HUES6 (cell line): ENCODE measurements around the gene SLC51A.
"Not testable (repeated sequence)": the region's sequence is repeated elsewhere in the genome, so short reads cannot be mapped to it uniquely, and the experiment has no call there.

Experiments
- H3K27ac ChIP-seq: 2 replicates; pipeline ENCODE4 v1.7.0; 2013; ENCODE audit warnings: low read depth, mild to moderate bottlenecking, low read length, inconsistent platforms
- H3K27me3 ChIP-seq: 2 replicates; pipeline ENCODE4 v1.6.1; 2013; ENCODE audit warnings: low read length; ENCODE audit not compliant: control insufficient read depth, insufficient read depth
- H3K36me3 ChIP-seq: 2 replicates; pipeline ENCODE4 v1.6.1; 2013; ENCODE audit warnings: low read length; ENCODE audit not compliant: control insufficient read depth, insufficient read depth
- H3K4me1 ChIP-seq: 2 replicates; pipeline ENCODE4 v1.6.1; 2013; ENCODE audit warnings: low read length; ENCODE audit not compliant: control insufficient read depth, insufficient read depth
- H3K4me3 ChIP-seq: 2 replicates; pipeline ENCODE4 v1.5.1; 2013; ENCODE audit warnings: low read depth, low read length
- H3K9ac ChIP-seq: one replicate; pipeline ENCODE4 v1.6.1; 2013; ENCODE audit warnings: mild to moderate bottlenecking, low read length
- H3K9me3 ChIP-seq: 2 replicates; pipeline ENCODE4 v1.6.1; 2013; ENCODE audit warnings: low read depth, low read length; ENCODE audit not compliant: control insufficient read depth, insufficient read depth

SLC51A gene

DNA sequence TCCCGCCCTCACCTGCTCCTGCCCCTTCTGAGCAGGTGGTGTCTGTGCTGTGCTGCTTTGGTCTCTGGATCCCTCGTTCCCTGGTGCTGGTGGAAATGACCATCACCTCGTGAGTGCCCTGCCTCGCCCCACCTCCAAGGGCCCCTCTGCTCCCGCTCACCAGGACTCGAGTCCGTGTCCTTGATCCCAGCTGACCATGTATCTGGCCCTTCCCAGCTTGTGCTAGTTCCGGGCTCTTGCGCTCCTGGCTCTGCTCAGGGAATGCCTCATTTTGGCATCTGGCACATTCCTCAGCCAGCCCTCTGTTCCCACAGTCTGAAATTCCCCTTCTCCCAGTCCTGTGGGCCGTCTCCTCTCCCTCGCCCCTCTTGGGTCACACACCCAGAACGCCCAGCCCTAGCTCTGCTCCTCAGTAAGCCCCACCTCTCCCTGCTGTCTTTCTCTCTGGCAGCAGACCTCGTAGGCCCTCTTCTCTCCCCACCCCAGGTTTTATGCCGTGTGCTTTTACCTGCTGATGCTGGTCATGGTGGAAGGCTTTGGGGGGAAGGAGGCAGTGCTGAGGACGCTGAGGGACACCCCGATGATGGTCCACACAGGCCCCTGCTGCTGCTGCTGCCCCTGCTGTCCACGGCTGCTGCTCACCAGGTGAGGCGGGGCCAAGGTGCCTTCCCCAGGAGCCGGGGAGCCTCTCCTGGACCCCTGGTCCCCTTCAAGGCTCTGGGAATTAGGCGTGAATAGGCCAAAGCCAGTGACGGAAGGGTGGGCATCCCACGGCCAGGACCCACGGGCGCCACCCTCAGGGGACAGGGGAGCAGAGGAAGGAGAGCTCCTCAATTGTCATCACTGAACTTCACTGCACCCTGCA, 11.5 kb downstream of the SLC51A start:
- H3K9ac ChIP-seq = no peak overlapping the region

DNA sequence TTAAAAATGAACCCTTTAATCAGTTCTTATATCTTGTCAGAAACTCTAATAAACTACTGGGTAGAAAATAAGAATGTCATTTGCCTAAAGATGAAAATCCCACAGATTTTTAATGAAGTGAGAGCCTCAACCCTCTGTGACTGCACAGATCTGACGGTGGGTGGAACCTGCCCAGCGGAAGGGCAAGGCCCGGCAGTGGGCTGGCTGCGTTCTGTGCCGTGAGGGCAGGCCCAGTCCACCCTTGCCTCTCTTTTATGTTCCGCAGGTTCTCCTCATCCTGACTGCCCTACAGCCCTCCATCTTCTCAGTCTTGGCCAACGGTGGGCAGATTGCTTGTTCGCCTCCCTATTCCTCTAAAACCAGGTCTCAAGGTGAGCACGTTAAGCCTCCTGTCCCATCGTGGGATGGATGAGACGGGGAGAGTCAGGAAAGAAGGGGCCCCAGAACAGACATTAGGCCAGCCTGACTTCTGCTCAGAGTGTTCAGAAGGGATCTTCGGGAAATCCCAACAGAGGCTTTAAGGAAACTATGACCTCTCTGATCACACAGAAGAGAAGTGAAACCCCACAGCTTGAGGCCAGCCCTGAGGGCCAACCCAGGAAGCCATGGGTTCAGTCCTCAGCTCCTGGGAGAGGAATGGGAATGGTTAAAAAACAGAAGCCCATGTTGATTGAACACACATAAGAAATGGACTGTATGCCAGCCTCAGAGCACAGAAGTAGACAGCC, 16.0 kb downstream of the SLC51A start:
- no peaks in the 10 kb centered on the region for H3K9me3 ChIP-seq
- no peaks in the 10 kb centered on the region for H3K27me3 ChIP-seq
- H3K36me3 ChIP-seq = peaks cover 8% of the 10 kb centered on the region
- H3K27ac ChIP-seq = no peak overlapping the region
- no peak overlapping the region for H3K4me3 ChIP-seq
- no peak overlapping the region for H3K9ac ChIP-seq
- H3K4me1 ChIP-seq = no peaks in the 10 kb centered on the region; the same call in 1 of the 2 replicates

More for the DNA sequence above, 11.5 kb downstream of the SLC51A start:
- Histone ChIP-seq H3K4me3 (no peak overlapping the region), H3K4me1 (peaks cover 7% of the 10 kb centered on the region; the same call in 1 of the 2 replicates), H3K36me3 (no peaks in the 10 kb centered on the region), H3K9me3 (no peaks in the 10 kb centered on the region), H3K27ac (no peak overlapping the region), H3K27me3 (no peaks in the 10 kb centered on the region)

DNA sequence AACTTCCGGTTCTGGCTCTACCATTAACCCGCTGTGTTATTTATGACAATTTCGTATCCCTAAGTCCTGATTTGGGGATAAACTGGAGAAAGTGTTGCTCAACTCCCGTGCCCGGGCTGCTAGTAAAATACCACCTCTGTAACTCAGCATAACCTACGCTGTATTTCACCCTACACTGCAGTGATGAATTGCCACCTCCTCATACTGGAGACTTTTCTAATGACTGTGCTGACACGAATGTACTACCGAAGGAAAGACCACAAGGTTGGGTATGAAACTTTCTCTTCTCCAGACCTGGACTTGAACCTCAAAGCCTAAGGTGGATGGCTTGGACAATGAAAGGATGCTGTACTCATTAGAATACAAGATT, 16.5 kb downstream of the SLC51A start:
- no peak overlapping the region for H3K27ac ChIP-seq
- H3K9ac ChIP-seq = no peak overlapping the region
- H3K4me3 ChIP-seq = no peak overlapping the region
- H3K4me1 ChIP-seq = no peaks in the 10 kb centered on the region; the same call in 1 of the 2 replicates
- no peaks in the 10 kb centered on the region for H3K9me3 ChIP-seq
- no peaks in the 10 kb centered on the region for H3K27me3 ChIP-seq
- H3K36me3 ChIP-seq = peaks cover 13% of the 10 kb centered on the region

DNA sequence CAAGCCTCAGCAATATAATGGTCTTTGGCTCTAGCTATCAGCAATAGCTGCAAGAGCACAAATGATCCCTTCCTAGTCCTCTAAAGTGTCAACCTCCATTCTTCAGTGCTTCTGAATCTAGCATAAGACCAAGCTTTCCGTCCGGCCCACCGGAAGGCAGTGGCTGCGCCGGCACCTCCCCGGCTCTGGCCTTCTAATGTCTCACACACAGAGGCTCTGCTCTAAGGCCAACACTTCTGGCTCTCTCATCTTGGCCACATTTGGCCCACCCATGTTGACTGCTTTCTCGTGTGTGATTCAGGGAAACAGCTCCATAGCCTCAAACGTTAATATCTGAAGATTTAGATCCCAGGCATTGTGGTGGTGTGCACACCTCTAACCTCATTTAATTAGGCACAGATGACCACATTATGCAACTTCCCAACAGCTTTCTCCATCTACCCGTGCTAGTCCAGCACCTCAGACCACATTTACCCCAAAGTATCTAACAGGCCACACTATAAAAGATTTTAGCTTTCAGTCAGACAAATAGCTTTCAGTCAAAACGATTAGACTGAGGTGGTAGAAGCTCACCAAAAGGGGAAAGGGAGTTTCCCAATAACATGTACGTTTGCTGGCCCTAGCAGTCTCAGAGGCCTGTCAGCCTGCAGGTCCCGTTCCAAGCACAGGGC, 19.3 kb downstream of the SLC51A start:
- Histone ChIP-seq H3K27ac (no peak overlapping the region), H3K9ac (no peak overlapping the region), H3K9me3 (no peaks in the 10 kb centered on the region), H3K36me3 (peaks cover 29% of the 10 kb centered on the region), H3K4me1 (no peaks in the 10 kb centered on the region), H3K4me3 (no peak overlapping the region), H3K27me3 (no peaks in the 10 kb centered on the region)

DNA sequence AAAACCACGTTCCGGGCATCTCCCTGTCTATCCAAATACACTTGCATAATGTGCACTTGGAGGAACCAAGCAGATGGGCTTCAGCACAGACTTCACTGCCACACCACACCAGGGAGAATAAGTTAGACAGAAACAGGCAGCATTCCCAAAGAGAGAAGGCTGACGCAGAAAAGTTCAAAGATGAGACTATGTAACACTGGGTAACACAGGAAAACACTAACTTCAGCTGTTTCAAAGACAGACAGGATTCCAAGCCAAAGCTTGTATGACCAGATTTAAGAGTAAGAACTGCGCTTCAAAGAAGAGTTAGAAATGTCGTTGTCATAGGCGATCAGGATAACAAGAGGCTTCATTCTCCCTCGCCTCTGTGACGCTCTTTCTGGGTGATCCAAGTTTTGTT, 19.9 kb downstream of the SLC51A start:
- no peak overlapping the region for H3K4me3 ChIP-seq
- no peak overlapping the region for H3K9ac ChIP-seq
- peaks cover 30% of the 10 kb centered on the region for H3K36me3 ChIP-seq
- no peak overlapping the region for H3K27ac ChIP-seq
- no peaks in the 10 kb centered on the region for H3K4me1 ChIP-seq
- H3K9me3 ChIP-seq = no peaks in the 10 kb centered on the region
- no peaks in the 10 kb centered on the region for H3K27me3 ChIP-seq

DNA sequence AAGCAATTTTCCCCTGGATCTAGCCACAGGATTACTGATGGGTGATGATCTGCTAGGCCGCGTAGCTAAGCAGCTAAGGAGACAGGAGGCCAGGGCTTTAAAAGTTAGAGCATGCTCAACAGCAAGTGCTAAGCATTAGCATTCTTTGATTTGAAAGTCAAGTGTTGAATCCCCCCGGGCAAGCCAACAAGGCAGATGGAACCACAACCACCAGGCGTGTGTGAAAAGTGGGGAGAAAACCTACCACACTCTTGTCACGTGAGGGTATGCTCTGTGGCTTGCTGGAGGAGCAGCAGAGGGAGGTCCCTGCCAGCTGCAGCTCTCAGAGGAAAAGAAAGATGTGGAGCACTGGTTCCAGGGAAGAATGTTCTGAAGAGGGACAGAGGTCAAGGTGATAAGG, 20.9 kb downstream of the SLC51A start:
- no peak overlapping the region for H3K9ac ChIP-seq
- H3K27me3 ChIP-seq = no peaks in the 10 kb centered on the region
- no peaks in the 10 kb centered on the region for H3K4me1 ChIP-seq
- no peak overlapping the region for H3K27ac ChIP-seq
- H3K36me3 ChIP-seq = peaks cover 40% of the 10 kb centered on the region
- H3K4me3 ChIP-seq = no peak overlapping the region
- no peaks in the 10 kb centered on the region for H3K9me3 ChIP-seq

DNA sequence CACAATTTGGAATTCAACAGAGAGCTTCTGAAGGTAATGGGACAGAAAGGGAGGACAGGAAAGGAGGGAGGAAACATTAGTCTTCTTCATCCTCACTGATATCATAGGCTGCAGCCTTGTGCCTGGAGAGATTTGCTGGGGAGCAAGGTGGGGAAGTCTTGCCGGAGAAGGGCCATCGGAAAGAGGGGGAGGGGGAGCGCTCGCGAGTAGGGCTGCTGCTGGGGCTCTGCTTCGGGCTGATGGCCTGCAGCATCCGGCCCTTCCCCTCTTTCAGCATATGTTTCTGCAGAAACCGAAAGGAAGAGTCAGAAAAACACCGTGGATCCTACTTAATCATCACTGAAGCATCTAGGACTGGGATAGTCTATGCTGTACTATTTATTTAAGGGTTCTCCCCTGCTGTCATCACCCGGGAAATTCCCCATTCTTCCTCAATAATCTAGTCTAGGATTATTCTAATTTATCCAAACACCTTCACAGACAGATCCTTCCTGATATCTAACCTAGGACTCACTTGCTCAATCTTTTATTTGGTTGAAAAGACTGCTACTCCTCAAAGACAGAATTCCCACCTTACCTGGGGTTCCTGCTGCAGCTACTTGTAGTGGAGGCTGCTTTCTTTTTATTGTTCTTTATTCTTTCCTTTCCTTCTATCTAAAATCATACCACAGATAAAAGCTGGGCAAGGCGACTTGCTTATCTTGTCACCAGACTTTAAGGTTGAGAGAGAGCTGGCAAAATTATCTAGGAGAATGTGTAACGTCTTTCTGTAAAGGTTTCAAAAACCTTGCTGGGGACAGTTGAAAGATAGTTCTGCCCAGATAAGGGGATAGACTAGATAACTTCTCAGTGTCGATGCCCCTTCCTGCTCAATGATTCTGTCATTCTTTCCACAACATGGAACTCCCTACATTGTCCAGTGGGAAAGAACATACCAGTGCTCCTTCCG, 22.6 kb downstream of the SLC51A start:
- H3K36me3 ChIP-seq = peaks cover 44% of the 10 kb centered on the region

DNA sequence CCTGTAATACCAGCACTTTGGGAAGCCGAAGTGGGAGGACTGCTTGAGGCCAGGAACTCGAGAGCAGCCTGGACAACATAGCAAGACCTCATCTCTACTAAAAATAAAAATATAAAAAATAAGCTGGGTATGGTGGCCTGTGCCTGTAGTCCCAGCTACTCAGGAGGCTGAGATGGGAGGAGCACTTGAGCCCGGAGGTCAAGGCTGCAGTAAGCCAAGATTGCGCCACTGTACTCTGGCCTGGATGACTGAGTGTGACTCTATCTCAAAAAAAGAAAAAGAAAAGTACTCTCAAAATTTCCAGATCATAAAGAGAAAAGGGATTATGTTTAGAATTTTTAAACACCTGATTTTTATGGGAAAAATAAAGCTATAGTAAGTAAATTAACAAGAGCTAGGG, 24.1 kb downstream of the SLC51A start:
- H3K27me3 ChIP-seq = no peaks in the 10 kb centered on the region
- H3K9me3 ChIP-seq = no peaks in the 10 kb centered on the region
- no peak overlapping the region for H3K9ac ChIP-seq
- H3K4me3 ChIP-seq = no peak overlapping the region
- H3K36me3 ChIP-seq = peaks cover 48% of the 10 kb centered on the region
- no peaks in the 10 kb centered on the region for H3K4me1 ChIP-seq
- H3K27ac ChIP-seq = no peak overlapping the region

More for the DNA sequence above, 22.6 kb downstream of the SLC51A start:
- Histone ChIP-seq H3K4me1 (no peaks in the 10 kb centered on the region), H3K27ac (no peak overlapping the region), H3K9ac (no peak overlapping the region), H3K4me3 (no peak overlapping the region), H3K27me3 (no peaks in the 10 kb centered on the region), H3K9me3 (no peaks in the 10 kb centered on the region)

DNA sequence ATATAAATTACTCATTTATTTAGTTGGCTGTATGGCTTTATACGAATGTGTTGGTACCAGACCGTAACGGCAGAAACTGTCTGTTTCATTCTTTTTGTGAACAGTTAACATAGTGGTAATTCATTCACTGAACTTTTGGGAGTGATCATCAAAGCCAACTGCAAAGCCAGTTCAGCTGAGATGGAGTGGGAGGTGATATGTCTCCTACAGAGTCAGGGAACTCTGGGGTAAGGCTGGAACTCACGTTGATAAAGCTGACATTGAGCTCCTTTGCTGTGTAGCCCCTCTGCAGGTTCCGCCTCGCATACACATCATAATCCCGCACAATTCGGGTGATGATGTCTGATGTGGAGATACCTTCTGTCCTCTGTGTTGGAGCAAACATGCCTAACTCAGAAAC, 25.4 kb downstream of the SLC51A start:
- Histone ChIP-seq H3K4me1 (no peaks in the 10 kb centered on the region), H3K9ac (no peak overlapping the region), H3K4me3 (no peak overlapping the region), H3K27me3 (no peaks in the 10 kb centered on the region), H3K36me3 (peaks cover 57% of the 10 kb centered on the region), H3K27ac (no peak overlapping the region), H3K9me3 (no peaks in the 10 kb centered on the region)

DNA sequence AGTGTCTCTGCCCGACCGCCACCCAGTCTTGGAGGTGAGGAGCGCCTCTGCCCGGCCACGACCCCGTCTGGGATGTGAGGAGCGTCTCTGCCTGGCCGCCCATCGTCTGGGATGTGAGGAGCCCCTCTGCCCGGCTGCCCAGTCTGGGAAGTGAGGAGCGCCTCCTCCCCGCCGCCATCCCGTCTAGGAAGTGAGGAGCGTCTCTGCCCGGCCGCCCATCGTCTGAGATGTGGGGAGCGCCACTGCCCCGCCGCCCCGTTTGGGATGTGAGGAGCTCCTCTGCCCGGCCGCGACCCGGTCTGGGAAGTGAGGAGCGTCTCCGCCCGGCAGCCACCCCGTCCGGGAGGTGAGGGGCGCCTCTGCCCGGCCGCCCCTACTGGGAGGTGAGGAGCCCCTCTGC, 27.8 kb downstream of the SLC51A start:
- not testable (repeated sequence) for H3K27me3 ChIP-seq, H3K4me1 ChIP-seq, H3K9me3 ChIP-seq, H3K27ac ChIP-seq, H3K9ac ChIP-seq, H3K4me3 ChIP-seq
- peaks cover 47% of the 10 kb centered on the region for H3K36me3 ChIP-seq
